H9 (cell line): ENCODE data around the gene NUDT8. TPM values are rescaled to one million over a fixed set of nuclear protein-coding genes. Genes with fewer than 3 reads are reported as not detected.

Source experiments
- DNase-seq: peaks from one replicate; pipeline ENCODE4 v3.0.0-alpha.2; 2017
- H2AFZ ChIP-seq: one replicate; pipeline ENCODE4 v1.6.1; 2013; ENCODE audit warnings: mild to moderate bottlenecking, low read length, control low read depth, moderate library complexity
- H2AK5ac ChIP-seq: 2 replicates; pipeline ENCODE4 v1.6.1; 2013; ENCODE audit warnings: low read length, control low read depth, mixed read lengths; ENCODE audit not compliant: insufficient read length
- H2BK120ac ChIP-seq: one replicate; pipeline ENCODE4 v1.6.1; 2013; ENCODE audit warnings: low read depth, mild to moderate bottlenecking, low read length, control low read depth, inconsistent platforms; ENCODE audit not compliant: poor library complexity, severe bottlenecking
- H2BK12ac ChIP-seq: 2 replicates; pipeline ENCODE4 v1.6.1; 2013; ENCODE audit warnings: low read length, control low read depth, mixed read lengths, low read depth; ENCODE audit not compliant: insufficient read length
- H2BK15ac ChIP-seq: 2 replicates; pipeline ENCODE4 v1.6.1; 2013; ENCODE audit warnings: low read depth, low read length, control low read depth
- H2BK20ac ChIP-seq: one replicate; pipeline ENCODE4 v1.6.1; 2013; ENCODE audit warnings: low read depth, mild to moderate bottlenecking, low read length, control low read depth, inconsistent platforms; ENCODE audit not compliant: poor library complexity, severe bottlenecking
- H2BK5ac ChIP-seq: 2 replicates; pipeline ENCODE4 v1.6.1; 2013; ENCODE audit warnings: low read length, control low read depth, mixed read lengths; ENCODE audit not compliant: insufficient read length
- H3K14ac ChIP-seq: 2 replicates; pipeline ENCODE4 v1.6.1; 2013; ENCODE audit warnings: low read length, control low read depth; ENCODE audit not compliant: insufficient read depth
- H3K18ac ChIP-seq: 2 replicates; pipeline ENCODE4 v1.6.1; 2013; ENCODE audit warnings: low read depth, mild to moderate bottlenecking, mixed read lengths, low read length, control low read depth; ENCODE audit not compliant: insufficient read length
- H3K23ac ChIP-seq: 2 replicates; pipeline ENCODE4 v1.6.1; 2013; ENCODE audit warnings: low read length, control low read depth, mixed read lengths, low read depth; ENCODE audit not compliant: insufficient read length
- H3K23me2 ChIP-seq: 2 replicates; pipeline ENCODE4 v1.6.1; 2013; ENCODE audit warnings: low read depth, mild to moderate bottlenecking, mixed read lengths, low read length, control low read depth; ENCODE audit not compliant: insufficient read length, poor library complexity, severe bottlenecking
- H3K27ac ChIP-seq: 2 replicates; pipeline ENCODE4 v1.5.1; 2013; ENCODE audit warnings: low read length, control low read depth, mixed read lengths, low read depth; ENCODE audit not compliant: insufficient read length
- H3K27me3 ChIP-seq: 2 replicates; pipeline ENCODE4 v1.6.1; 2013; ENCODE audit warnings: low read length, control low read depth, inconsistent platforms; ENCODE audit not compliant: insufficient read depth
- H3K4ac ChIP-seq: 2 replicates; pipeline ENCODE4 v1.6.1; 2013; ENCODE audit warnings: low read depth, mild to moderate bottlenecking, control low read depth, inconsistent platforms, low read length, moderate library complexity
- H3K4me1 ChIP-seq: 2 replicates; pipeline ENCODE4 v1.6.1; 2013; ENCODE audit warnings: low read length, control low read depth, inconsistent platforms; ENCODE audit not compliant: insufficient read depth
- H3K4me2 ChIP-seq: 2 replicates; pipeline ENCODE4 v1.6.1; 2013; ENCODE audit warnings: low read length, control low read depth, mixed read lengths; ENCODE audit not compliant: insufficient read length, insufficient read depth
- H3K56ac ChIP-seq: 2 replicates; pipeline ENCODE4 v1.6.1; 2013; ENCODE audit warnings: low read depth, mild to moderate bottlenecking, mixed read lengths, low read length, control low read depth; ENCODE audit not compliant: insufficient read length
- H3K79me1 ChIP-seq: 2 replicates; pipeline ENCODE4 v1.6.1; 2013; ENCODE audit warnings: low read depth, mild to moderate bottlenecking, moderate library complexity, low read length, control low read depth, inconsistent platforms; ENCODE audit not compliant: insufficient read depth, poor library complexity, severe bottlenecking
- H3K79me2 ChIP-seq: 2 replicates; pipeline ENCODE4 v1.6.1; 2013; ENCODE audit warnings: low read length, control low read depth, inconsistent platforms; ENCODE audit not compliant: insufficient read depth
- H3K9ac ChIP-seq: 2 replicates; pipeline ENCODE4 v1.6.1; 2013; ENCODE audit warnings: low read length, control low read depth, mixed read lengths; ENCODE audit not compliant: insufficient read length; ENCODE audit errors: extremely low read depth
- H3K9me3 ChIP-seq: one replicate; pipeline ENCODE4 v1.6.1; 2013; ENCODE audit warnings: low read depth, low read length, inconsistent platforms; ENCODE audit not compliant: control insufficient read depth
- H3T11ph ChIP-seq: one replicate; pipeline ENCODE4 v1.6.1; 2013; ENCODE audit warnings: mild to moderate bottlenecking, low read length, control low read depth, inconsistent platforms
- H4K20me1 ChIP-seq: one replicate; pipeline ENCODE4 v1.6.1; 2013; ENCODE audit not compliant: control insufficient read depth, insufficient read length, insufficient read depth
- H4K5ac ChIP-seq: 2 replicates; pipeline ENCODE4 v1.6.1; 2013; ENCODE audit warnings: low read depth, mild to moderate bottlenecking, mixed read lengths, low read length, control low read depth; ENCODE audit not compliant: insufficient read length
- H4K8ac ChIP-seq: replicated peaks from 2 replicates; pipeline ENCODE4 v1.6.1; 2013; ENCODE audit warnings: low read length, control low read depth, mixed read lengths, low read depth; ENCODE audit not compliant: insufficient read length
- H4K91ac ChIP-seq: 2 replicates; pipeline ENCODE4 v1.6.1; 2013; ENCODE audit warnings: low read depth, mild to moderate bottlenecking, moderate library complexity, mixed read lengths, low read length, control low read depth; ENCODE audit not compliant: insufficient read length
- H3K27ac Mint-ChIP-seq, 3 experiments: 2 replicates in 2 of 3; 3 replicates in 1 of 3; pipeline ENCODE4 v1.8.0; 2020 to 2021; ENCODE audit warnings: mixed read lengths in 3 of 3, mild to moderate bottlenecking in 1 of 3, moderate library complexity in 1 of 3
- H3K27me3 Mint-ChIP-seq: 2 replicates; pipeline ENCODE4 v1.8.0; 2021; ENCODE audit warnings: low read depth, mild to moderate bottlenecking, moderate library complexity, mixed read lengths
- H3K36me3 Mint-ChIP-seq, 3 experiments: 2 replicates in 2 of 3; 3 replicates in 1 of 3; pipeline ENCODE4 v1.8.0; 2020 to 2021; ENCODE audit warnings: low read depth in 3 of 3, mixed read lengths in 3 of 3; ENCODE audit not compliant: insufficient read depth in 1 of 3
- H3K4me1 Mint-ChIP-seq, 2 experiments: 2 replicates each; pipeline ENCODE4 v1.8.0; 2020; ENCODE audit warnings: mixed read lengths in 2 of 2
- H3K4me3 Mint-ChIP-seq, 2 experiments: 2 replicates in 1 of 2; 3 replicates in 1 of 2; pipeline ENCODE4 v1.8.0; 2020 to 2021; ENCODE audit warnings: mild to moderate bottlenecking in 2 of 2, mixed read lengths in 2 of 2, moderate library complexity in 1 of 2
- H3K9me3 Mint-ChIP-seq, 2 experiments: 2 replicates in 1 of 2; 3 replicates in 1 of 2; pipeline ENCODE4 v1.8.0; 2020; ENCODE audit warnings: mild to moderate bottlenecking in 2 of 2, mixed read lengths in 2 of 2, moderate library complexity in 1 of 2
- WGBS: extraction: QIAGEN DNeasy Blood & Tissue Kit; methylation state at CpG from one replicate; pipeline ENCODE4 v1.1.7; 2013; ENCODE audit warnings: missing lambda C conversion rate, low lambda C conversion rate, mixed read lengths; ENCODE audit not compliant: insufficient read length; ENCODE audit errors: extremely low coverage; 5-methylcytosine and 5-hydroxymethylcytosine counted together
- total RNA-seq: library from RNA; stranded (reverse); gene quantifications from 2 replicates; pipeline ENCODE4 v1.2.1, GENCODE V29; 2021
- TF ChIP-seq, protein P1 (sequence below): fragments of 200-600 bp; sonication (generic); conservative IDR thresholded peaks from 3 replicates; pipeline ENCODE4 v1.8.0; 2021; ENCODE audit warnings: antibody characterized with exemption, mild to moderate bottlenecking

The NUDT8 gene
- total RNA-seq, 1 experiment from 2014 or later = 6.5 TPM

DNA sequence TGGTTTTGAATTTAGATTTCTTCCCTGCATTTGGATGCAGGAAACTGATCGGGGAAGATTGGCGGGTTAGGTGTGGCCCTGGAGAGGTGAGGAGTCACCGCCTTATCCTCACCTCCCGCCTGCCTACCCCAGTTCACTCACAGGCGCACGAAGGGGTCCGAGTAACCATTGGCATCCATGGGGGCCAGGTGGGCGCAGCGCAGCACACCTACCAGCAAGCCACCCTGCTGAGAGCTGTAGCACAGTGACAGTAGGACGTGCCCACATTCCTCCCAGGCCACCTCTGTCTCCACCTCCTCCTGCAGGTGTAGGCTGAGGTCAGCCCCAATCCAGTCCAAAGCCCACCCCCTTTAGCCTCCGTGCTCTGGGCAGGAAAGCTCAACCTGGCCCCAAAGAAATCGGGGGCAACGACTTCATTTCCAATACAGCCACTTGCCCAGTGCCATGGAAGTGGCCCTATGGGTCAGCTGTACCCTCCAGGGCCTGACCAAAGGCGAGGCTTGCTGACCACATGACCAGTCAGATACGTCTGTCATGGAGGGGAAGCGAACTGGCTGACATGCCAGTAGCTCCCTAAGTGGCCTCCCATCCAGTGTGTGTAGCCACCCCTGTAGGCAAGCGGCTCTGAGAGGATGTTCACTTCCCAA, 16.3 kb downstream of the NUDT8 start:
- H3K4me3 Mint-ChIP-seq = no peak overlapping the region; a peak in 1 of 5 replicates

More for the DNA sequence above, 16.3 kb downstream of the NUDT8 start:
- Histone ChIP-seq H2BK15ac (no peak overlapping the region), H2AK5ac (no peak overlapping the region), H3K27ac (no peak overlapping the region), H3K9ac (no peak overlapping the region), H3K79me1 (no peaks in the 10 kb centered on the region), H2AFZ (no peak overlapping the region), H2BK20ac (no peak overlapping the region), H3K4me1 (peaks cover 7% of the 10 kb centered on the region; the same call in 1 of the 2 replicates), H3T11ph (no peak overlapping the region), H4K5ac (no peak overlapping the region), H3K27me3 (peaks cover 3% of the 10 kb centered on the region; the same call in 1 of the 2 replicates), H3K9me3 (no peaks in the 10 kb centered on the region), H4K8ac (no peak overlapping the region), H2BK5ac (no peak overlapping the region), H3K4me2 (no peak overlapping the region), H4K91ac (no peak overlapping the region), H4K20me1 (no peaks in the 10 kb centered on the region), H3K14ac (no peak overlapping the region), H3K23ac (no peak overlapping the region), H3K4ac (no peak overlapping the region), H3K23me2 (no peaks in the 10 kb centered on the region), H2BK12ac (no peak overlapping the region), H3K18ac (no peak overlapping the region), H3K56ac (no peak overlapping the region), H2BK120ac (no peak overlapping the region), H3K79me2 (no peaks in the 10 kb centered on the region)
- Mint-ChIP-seq H3K27ac (no peak overlapping the region; a peak in 1 of 7 replicates), H3K27me3 (peaks cover 23% of the 10 kb centered on the region), H3K36me3 (peaks cover 17 to 38% (median 33%) of the 10 kb centered on the region in 3 experiments), H3K9me3 (peaks cover 0 to under 1% of the 10 kb centered on the region in 2 experiments; a peak in 1 of 5 replicates), H3K4me1 (peaks cover 33 to 40% of the 10 kb centered on the region in 2 experiments)
- TF ChIP-seq, protein P1, sequence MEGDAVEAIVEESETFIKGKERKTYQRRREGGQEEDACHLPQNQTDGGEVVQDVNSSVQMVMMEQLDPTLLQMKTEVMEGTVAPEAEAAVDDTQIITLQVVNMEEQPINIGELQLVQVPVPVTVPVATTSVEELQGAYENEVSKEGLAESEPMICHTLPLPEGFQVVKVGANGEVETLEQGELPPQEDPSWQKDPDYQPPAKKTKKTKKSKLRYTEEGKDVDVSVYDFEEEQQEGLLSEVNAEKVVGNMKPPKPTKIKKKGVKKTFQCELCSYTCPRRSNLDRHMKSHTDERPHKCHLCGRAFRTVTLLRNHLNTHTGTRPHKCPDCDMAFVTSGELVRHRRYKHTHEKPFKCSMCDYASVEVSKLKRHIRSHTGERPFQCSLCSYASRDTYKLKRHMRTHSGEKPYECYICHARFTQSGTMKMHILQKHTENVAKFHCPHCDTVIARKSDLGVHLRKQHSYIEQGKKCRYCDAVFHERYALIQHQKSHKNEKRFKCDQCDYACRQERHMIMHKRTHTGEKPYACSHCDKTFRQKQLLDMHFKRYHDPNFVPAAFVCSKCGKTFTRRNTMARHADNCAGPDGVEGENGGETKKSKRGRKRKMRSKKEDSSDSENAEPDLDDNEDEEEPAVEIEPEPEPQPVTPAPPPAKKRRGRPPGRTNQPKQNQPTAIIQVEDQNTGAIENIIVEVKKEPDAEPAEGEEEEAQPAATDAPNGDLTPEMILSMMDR = no peak
- WGBS = no CpG with 5 or more reads among the region's 17 CpGs
- peak; percentile 28 for DNase-seq
